ENCODE measurements around the gene C15orf62.

The C15orf62 gene

GRCh38 chr15:40785164-40785563 lies 15.4 kb downstream of the C15orf62 start:
- no peak for DNase-seq

DNA sequence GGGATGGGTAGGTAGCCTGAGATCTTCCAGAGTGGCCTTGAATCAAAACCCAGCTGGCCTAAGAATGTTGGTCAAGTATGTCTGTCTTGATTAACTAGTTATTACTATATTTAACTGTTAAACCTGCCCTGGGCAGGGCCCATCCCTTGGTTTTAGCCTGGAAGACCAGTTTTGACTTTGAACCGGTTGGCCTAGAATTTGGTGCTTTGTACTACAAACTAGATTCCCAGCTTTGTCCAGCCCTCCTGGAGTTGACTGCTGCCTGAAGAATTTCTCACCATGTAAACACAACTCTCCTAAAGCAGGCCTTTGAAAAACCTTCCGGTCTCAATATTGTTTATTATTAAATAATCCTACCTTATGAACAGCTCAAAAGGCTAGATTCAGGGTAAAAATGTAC lies 16.0 kb downstream of the C15orf62 start:
- no peak for DNase-seq

GRCh38 chr15:40787344-40787841 lies 17.6 kb downstream of the C15orf62 start:
- DNase-seq = peak; percentile 67 to 72

DNA sequence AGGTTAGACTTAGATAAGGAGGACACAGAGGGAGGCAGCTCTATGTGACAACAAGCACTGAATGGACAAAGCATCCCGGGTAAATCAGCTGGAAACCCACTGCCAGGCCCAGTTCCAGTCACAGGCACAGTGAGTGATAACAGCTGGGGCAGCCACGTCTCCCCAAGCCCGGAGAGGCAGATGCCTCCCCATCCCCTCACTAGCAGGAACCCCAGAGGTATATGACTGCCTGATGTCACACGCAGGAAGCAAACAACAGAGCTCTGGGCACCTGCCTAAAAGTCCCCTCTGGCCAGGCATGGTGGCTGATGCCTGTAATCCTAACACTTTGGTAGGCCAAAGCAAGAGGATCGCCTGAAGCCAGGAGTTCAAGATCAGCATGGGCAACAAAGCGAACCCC lies 18.2 kb downstream of the C15orf62 start:
- DNase-seq = no peak

GRCh38 chr15:40789119-40789518 lies 19.3 kb downstream of the C15orf62 start:
- DNase-seq = no peak

- no peak for DNase-seq
These were observed 20.2 kb downstream of the C15orf62 start for GRCh38 chr15:40789999-40790398.

DNA sequence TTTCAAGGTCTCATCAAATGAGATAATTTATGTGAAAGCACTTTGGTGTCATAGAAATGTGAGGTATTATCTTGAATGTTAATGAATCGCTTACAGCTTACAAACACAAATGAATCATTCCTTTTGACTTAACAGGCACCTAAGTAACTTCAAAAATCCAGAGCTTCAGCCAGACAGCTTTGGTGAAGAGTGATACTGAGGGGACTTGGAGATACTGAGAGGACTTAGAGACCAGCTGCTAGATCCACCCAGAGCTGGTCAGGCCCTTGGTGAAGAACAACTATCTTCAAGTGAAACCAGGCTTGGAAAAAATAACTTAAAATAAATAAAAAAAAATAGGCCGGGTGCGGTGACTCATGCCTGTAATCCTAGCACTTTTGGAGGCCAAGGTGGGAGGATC lies 20.9 kb downstream of the C15orf62 start:
- DNase-seq = no peak

- DNase-seq = no peak
These were observed 22.6 kb downstream of the C15orf62 start for GRCh38 chr15:40792394-40792793.

- DNase-seq = peak in 1 of 2 donors; percentile 35
These were observed 23.6 kb downstream of the C15orf62 start for GRCh38 chr15:40793216-40793989.

- DNase-seq = no peak
These were observed 26.3 kb downstream of the C15orf62 start for GRCh38 chr15:40796041-40796440.

GRCh38 chr15:40796512-40796911 lies 26.7 kb downstream of the C15orf62 start:
- no peak for DNase-seq

DNA sequence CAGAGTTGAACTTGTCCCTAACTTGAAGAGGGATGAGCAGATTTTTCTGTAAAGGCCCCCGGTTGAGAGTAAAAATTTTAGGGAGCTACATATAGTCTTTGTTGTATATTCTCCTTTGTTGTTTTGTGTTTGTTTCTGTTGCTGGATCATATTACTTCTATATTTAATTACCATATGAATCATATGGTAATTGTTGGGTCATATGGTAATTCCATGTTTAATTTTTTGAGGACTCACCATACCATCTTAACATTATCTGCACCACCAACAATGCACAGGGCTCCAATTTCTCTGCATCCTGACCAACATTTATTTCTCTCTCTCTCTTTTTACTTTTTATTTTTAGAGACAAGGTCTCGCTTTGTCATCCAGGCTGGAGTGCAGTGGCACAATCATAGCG lies 29.7 kb downstream of the C15orf62 start:
- DNase-seq = no peak

DNA sequence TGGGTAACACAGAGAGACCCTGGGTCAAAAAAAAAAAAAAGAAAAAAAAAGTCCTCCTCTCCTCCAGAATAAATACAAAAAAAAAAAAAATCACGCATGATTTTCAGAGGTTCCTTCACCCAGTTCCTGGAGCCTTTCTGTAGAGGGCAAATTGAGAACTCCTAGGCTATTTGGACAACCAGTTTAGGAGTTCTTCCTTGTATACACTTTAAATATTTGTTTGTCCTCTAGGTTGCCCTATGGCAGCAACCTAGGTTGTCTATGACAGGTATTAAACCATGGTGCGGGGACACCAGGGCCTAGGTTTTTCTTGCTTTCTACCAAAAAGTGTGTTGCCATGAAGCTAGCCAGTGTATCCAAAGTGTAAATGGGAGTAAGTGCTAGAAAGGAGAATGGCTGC lies 33.3 kb downstream of the C15orf62 start:
- no peak for DNase-seq

DNA sequence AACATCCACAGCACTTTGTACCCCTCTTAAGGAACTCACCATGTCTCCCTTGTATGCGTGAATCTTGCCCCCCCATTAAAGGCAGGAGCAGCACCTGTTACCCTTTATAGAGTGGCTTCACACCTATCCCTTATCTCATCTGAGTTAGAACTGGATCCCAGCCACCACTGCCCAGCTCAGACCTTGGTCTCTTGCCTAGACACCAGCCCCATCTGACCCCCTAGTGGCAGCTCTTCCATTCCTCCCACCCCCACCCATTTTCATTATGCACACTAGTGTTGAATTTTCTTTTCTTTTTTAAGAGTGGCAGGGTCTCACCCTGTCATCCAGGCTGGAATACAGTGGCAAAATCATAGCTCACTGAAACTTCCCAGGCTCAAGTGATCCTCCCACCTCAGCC lies 33.9 kb downstream of the C15orf62 start:
- DNase-seq = no peak

GRCh38 chr15:40806672-40807027 lies 36.9 kb downstream of the C15orf62 start:
- no peak for DNase-seq

DNA sequence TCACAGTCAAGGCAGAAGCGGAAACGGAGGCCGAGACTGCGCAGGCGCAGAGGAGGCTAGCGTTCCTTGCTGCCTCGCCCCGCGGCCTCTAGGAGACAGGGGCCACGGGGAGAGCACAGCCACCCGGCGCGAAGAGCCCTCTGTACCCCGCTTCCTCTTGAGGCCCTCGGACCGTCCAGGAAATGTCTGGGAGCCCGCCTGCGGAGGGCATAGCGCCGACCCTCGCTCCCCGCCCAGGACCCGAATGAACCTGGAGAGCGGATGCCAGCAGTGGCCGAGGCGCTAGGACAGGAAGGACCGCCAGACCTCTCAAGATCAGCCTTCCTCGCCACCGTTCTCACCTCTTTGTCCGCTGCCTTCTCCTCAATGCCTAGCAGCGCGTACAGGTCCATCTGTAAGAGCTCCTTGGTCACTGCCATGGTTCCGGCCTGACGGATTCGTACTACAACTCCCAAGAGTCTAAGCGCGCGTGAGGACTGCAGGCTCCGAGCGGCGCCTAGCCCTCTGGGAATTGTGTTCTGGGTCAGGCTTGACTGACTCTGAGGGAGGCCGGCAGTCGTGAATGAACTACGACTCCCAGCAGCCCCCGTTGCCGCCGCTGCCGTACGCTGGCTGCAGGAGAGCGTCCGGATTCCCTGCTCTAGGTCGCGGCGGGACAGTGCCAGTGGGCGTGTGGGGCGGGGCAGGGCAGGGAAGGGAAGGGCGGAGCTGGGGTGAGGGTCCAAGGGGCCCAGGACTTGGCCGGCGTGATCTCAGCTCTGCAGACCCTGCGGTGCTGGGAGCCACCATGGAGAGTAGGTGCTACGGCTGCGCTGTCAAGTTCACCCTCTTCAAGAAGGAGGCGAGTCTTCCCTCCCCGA lies 37.5 kb downstream of the C15orf62 start, which contains the start of the genes DNAJC17 and ZFYVE19:
Gene DNAJC17, minus strand, starts transcription at position 446 of the 860 bp plus-strand sequence. Its CDS starts 27 bp downstream, at position 419.
Gene ZFYVE19, plus strand, starts transcription at position 62 of the 860 bp plus-strand sequence. Its CDS starts 501 bp downstream, at position 563.
- DNase-seq = peak; percentile 95 to 96

DNA sequence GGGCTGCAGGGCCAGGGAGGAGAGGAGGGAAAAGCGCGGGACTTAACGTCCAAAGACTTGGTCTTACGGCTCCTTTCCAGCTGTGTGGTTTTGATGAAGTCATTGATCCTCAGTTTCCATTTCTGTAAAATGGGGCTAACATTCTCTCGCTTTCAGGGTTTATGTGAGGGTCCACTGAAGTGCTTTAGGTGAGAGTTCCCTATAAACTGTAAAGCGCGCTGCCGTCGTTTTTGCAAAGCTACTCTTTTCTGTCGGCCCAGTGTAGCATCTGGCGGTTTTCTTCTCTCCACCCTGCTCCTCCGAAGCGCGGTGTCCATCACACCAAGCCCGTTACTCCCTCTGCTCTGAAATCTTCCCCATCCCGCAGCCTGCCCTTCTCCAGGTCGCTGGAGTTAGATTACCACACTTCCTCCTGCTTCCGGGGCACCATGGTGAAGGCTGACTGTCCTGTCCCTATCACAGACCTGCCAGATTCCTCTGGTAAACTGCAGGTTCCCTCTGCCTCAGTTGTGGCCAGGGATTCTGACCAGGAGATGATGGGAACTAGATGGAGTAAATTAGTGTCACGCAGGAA lies 38.2 kb downstream of the C15orf62 start:
- no peak for DNase-seq

DNA sequence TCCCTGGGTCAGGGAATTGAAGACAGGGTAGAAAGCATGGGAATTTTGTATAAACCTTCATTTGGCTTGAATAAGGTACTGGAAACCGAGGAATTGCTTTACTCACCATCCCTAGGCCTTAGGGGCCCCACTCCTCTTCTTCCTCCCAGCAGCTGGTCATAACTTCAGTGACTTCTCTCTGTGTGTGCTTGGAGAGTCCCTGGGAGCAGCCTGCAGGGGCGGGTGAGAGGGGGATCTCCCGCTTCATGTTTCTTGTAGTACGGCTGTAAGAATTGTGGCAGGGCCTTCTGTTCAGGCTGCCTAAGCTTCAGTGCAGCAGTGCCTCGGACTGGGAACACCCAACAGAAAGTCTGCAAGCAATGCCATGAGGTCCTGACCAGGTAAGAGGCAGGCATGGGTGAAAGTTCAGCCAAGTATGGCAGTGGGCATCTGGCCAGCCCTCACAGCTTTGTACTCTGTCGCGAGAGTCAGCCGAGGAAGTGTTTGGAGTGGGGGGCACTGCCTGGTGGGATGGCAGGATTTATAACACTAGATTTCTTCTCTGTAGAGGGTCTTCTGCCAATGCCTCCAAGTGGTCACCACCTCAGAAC lies 39.2 kb downstream of the C15orf62 start:
- DNase-seq = no peak

- no peak for DNase-seq
These were observed 43.1 kb downstream of the C15orf62 start for GRCh38 chr15:40812721-40813425.

- DNase-seq = no peak
These were observed 45.4 kb downstream of the C15orf62 start for GRCh38 chr15:40815042-40815698.

DNA sequence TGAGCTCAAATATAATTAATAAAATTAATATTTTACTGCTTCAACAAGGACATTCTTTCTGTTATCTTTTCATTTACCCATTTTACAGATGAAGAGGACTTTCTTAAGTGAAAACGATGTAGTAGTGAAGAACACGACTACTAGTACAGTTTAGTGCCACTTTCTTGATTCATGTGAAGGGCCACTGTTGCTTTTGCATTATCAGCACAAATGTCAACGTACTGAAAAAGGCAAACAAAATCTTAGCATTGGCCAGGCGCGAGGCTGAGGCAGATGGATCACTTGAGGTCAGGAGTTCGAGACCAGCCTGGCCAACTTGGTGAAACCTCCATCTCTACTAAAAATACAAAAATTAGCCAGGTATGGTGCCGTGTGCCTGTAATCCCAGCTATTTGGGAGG lies 49.3 kb downstream of the C15orf62 start:
- DNase-seq = no peak

GRCh38 chr15:40821195-40821594 lies 51.4 kb downstream of the C15orf62 start:
- no peak for DNase-seq
